K562 (cell line): ENCODE measurements around the gene POP7. TPM values are rescaled to one million over a fixed set of nuclear protein-coding genes. Genes with fewer than 3 reads are reported as not detected.
A peak's percentile ranks its signal among the peaks of the same experiment; 100 is the strongest.

ENCODE experiments used
- ATF4 ChIP-seq: fragments of 450-650 bp; formaldehyde crosslinking; IDR thresholded peaks from 2 replicates; pipeline ENCODE4 v1.4.0; 2022; ENCODE audit warnings: mild to moderate bottlenecking, moderate library complexity
- CBFB ChIP-seq: sonication (generic); formaldehyde crosslinking; IDR thresholded peaks from 2 replicates; pipeline ENCODE4 v1.4.0; 2020; ENCODE audit warnings: mild to moderate bottlenecking, missing genetic modification reagents
- CCNT2 ChIP-seq: IDR thresholded peaks from 2 replicates; pipeline ENCODE4 v1.6.1; 2011; ENCODE audit warnings: borderline replicate concordance, low read depth, mild to moderate bottlenecking, moderate library complexity, mixed read lengths, low read length; ENCODE audit not compliant: insufficient read length; ENCODE audit errors: extremely low read depth
- CUX1 ChIP-seq: fragments of 200-800 bp; sonication (Bioruptor generic); IDR thresholded peaks from 2 replicates; pipeline ENCODE4 v1.6.1; 2016; ENCODE audit warnings: missing genetic modification characterization, missing compliant biosample characterization
- DDX20 ChIP-seq: fragments of 450-650 bp; IDR thresholded peaks from 2 replicates; pipeline ENCODE4 v1.6.1; 2016; ENCODE audit warnings: missing genetic modification characterization, low read depth, mild to moderate bottlenecking, missing compliant biosample characterization, moderate library complexity
- ETV1 ChIP-seq: fragments of 450-650 bp; conservative IDR thresholded peaks from 2 replicates; pipeline ENCODE4 v1.6.1; 2016; ENCODE audit warnings: missing genetic modification characterization, control low read depth, low read depth, missing compliant biosample characterization
- HDAC1 ChIP-seq, 2 experiments: fragments of 450-650 bp; IDR thresholded peaks; 2 replicates each; pipeline ENCODE4 v1.6.1; 2016 to 2017; ENCODE audit warnings: inconsistent platforms in 1 of 2, mild to moderate bottlenecking in 1 of 2, moderate library complexity in 1 of 2
- HIVEP1 ChIP-seq: fragments of 250-450 bp; sonication (Bioruptor Pico); IDR thresholded peaks from 2 replicates; pipeline ENCODE4 v1.4.0; 2020; ENCODE audit warnings: mild to moderate bottlenecking
- MYC ChIP-seq, 2 experiments: fragments of 250-450 bp in 1 of 2; sonication (Bioruptor Pico) in 1 of 2; IDR thresholded peaks; 2 replicates each; pipeline versions ENCODE4 v1.5.1 to v1.6.1; 2012 to 2021; ENCODE audit warnings: low read depth in 2 of 2, borderline replicate concordance in 1 of 2, improper control_type of control experiment in 1 of 2, low read length in 1 of 2, mild to moderate bottlenecking in 1 of 2, moderate library complexity in 1 of 2
- NFATC3 ChIP-seq: fragments of 450-650 bp; IDR thresholded peaks from 2 replicates; pipeline ENCODE4 v1.6.1; 2017; ENCODE audit warnings: mild to moderate bottlenecking
- PCBP2 ChIP-seq: fragments of 200-400 bp; formaldehyde crosslinking; IDR thresholded peaks from 2 replicates; pipeline ENCODE4 v1.6.1; 2018; ENCODE audit warnings: low read length, low read depth, mild to moderate bottlenecking, moderate library complexity; ENCODE audit not compliant: poor library complexity, severe bottlenecking
- PHB2 ChIP-seq: fragments of 450-650 bp; IDR thresholded peaks from 2 replicates; pipeline ENCODE4 v1.6.1; 2017; ENCODE audit warnings: low read depth
- POLR2G ChIP-seq: fragments of 200-400 bp; formaldehyde crosslinking; IDR thresholded peaks from 2 replicates; pipeline ENCODE4 v1.6.1; 2017; ENCODE audit warnings: low read depth, mild to moderate bottlenecking, antibody characterized with exemption, low read length, moderate library complexity
- POLR2H ChIP-seq: IDR thresholded peaks from 2 replicates; pipeline ENCODE4 v1.6.1; 2016; ENCODE audit warnings: missing genetic modification characterization, low read depth, mild to moderate bottlenecking, control low read depth, missing compliant biosample characterization, moderate library complexity
- POU5F1 ChIP-seq: fragments of 150-350 bp; IDR thresholded peaks from 2 replicates; pipeline ENCODE4 v1.6.1; 2014; ENCODE audit warnings: borderline replicate concordance, low read length, low read depth, mild to moderate bottlenecking; ENCODE audit not compliant: partially characterized antibody
- RBM17 ChIP-seq: fragments of 200-400 bp; formaldehyde crosslinking; IDR thresholded peaks from 2 replicates; pipeline ENCODE4 v1.6.1; 2017; ENCODE audit warnings: low read depth, mild to moderate bottlenecking, low read length, borderline replicate concordance
- SAP30 ChIP-seq: fragments of 200-600 bp; sonication (generic); IDR thresholded peaks from 2 replicates; pipeline ENCODE4 v1.6.1; 2012; ENCODE audit warnings: borderline replicate concordance, low read depth, mild to moderate bottlenecking, moderate library complexity, low read length, control low read depth, inconsistent platforms; ENCODE audit not compliant: insufficient read depth, poor library complexity, severe bottlenecking
- SMARCE1 ChIP-seq: fragments of 450-650 bp; IDR thresholded peaks from 2 replicates; pipeline ENCODE4 v1.7.1; 2016; ENCODE audit warnings: mild to moderate bottlenecking
- TAF9B ChIP-seq: fragments of 450-650 bp; IDR thresholded peaks from 2 replicates; pipeline ENCODE4 v1.6.1; 2018; ENCODE audit warnings: mild to moderate bottlenecking; ENCODE audit not compliant: partially characterized antibody
- ZNF197 ChIP-seq: fragments of 200-800 bp; sonication (Bioruptor generic); IDR thresholded peaks from 2 replicates; pipeline ENCODE4 v1.6.1; 2016; ENCODE audit warnings: low read depth, missing genetic modification characterization, missing compliant biosample characterization
- ZNF354B ChIP-seq: fragments of 250-450 bp; sonication (Bioruptor Pico); IDR thresholded peaks from 2 replicates; pipeline ENCODE4 v1.4.0; 2020
- polyA plus RNA-seq, 8 experiments: library from polyadenylated mRNA; depleted of rRNA in 4 of 8; stranded (reverse) in 5 of 8; unstranded in 3 of 8; fragments of >200 nt; fragmentation: Nextera tagmentation in 2 of 8; fragmentation: Illumina TruSeq in 1 of 8; extraction: Ambion mirVana in 2 of 8; extraction: Trizol in 1 of 8; gene quantifications; 2 replicates each; pipeline versions ENCODE4 v1.2.1 to v1.2.3, GENCODE V29; 2011 to 2014; ENCODE audit warnings: inconsistent platforms in 1 of 8, missing spikeins in 1 of 8
- total RNA-seq, 7 experiments: library from RNA; depleted of rRNA in 6 of 7; stranded (reverse); fragments of >200 nt in 6 of 7; fragmentation: Illumina TruSeq in 2 of 7; extraction: Trizol in 2 of 7; gene quantifications; 2 replicates each; pipeline versions ENCODE4 v1.2.1 to v1.2.3, GENCODE V29; 2011 to 2021; ENCODE audit warnings: low replicate concordance in 1 of 7

POP7 gene
- total and polyA plus RNA-seq, 9 of the 15 experiments (the other 6 are each of a cell fraction or from before 2014, with no cell fraction given), result 11.5 to 163 (median 68.9) TPM

GRCh38 chr7:100705753-100706671 is at the start of gene POP7 (continued):
- no peak for TF ChIP-seq ATF4
- peak; percentile 59 for TF ChIP-seq SAP30
- peak; percentile 13; the same call in 1 of the 2 replicates for TF ChIP-seq PHB2
- TF ChIP-seq ETV1 (tag), result no peak; the same call in 1 of the 2 replicates
- TF ChIP-seq CUX1 (CRISPR knock-in tag), result no peak
- no peak for TF ChIP-seq NFATC3
- TF ChIP-seq POU5F1, result peak; percentile 96
- TF ChIP-seq DDX20 (tag), result no peak
- no peak for TF ChIP-seq HIVEP1 (CRISPR knock-in tag)
- peak; percentile 52 for TF ChIP-seq SMARCE1
- no peak for TF ChIP-seq RBM17
- TF ChIP-seq ZNF197 (CRISPR knock-in tag), result no peak
- no peak for TF ChIP-seq TAF9B
- peak in 1 of 2 experiments; percentile 85; a peak in 2 of 4 replicates for TF ChIP-seq HDAC1 (IDR thresholded peaks at IDR 0.05)
- TF ChIP-seq POLR2H (tag), result no peak; the same call in none of the 2 replicates
- TF ChIP-seq POLR2G, result peak; percentile 98
- TF ChIP-seq PCBP2, result no peak
- no peak for TF ChIP-seq ZNF354B
- peak; percentile 96 for TF ChIP-seq MYC (IDR thresholded peaks at IDR 0.05; ENCODE audit: low read depth, low read length)
- peak; percentile 27 for TF ChIP-seq MYC (CRISPR knock-in tag; IDR thresholded peaks at IDR 0.05; ENCODE audit: borderline replicate concordance, low read depth)
- no peak for TF ChIP-seq CBFB (CRISPR knock-in tag)
- peak; percentile 84 for TF ChIP-seq CCNT2
